Measurements from ENCODE around the gene GPRC5D. TPM values are rescaled to one million over a fixed set of nuclear protein-coding genes. Genes with fewer than 3 reads are reported as not detected.

The GPRC5D gene
- total and polyA plus RNA-seq, 9 donors = 0.21 to 0.81 (median 0.40) TPM; not detected in 2

Other genes starting within 250 kb of the GPRC5D start
- gene CDKN1B, start 234.8 kb downstream of the GPRC5D start, total RNA-seq = 36.6 TPM
- gene CDKN1B, start 234.8 kb downstream of the GPRC5D start, polyA plus RNA-seq (ENCODE audit: insufficient read depth in 1 of 8, insufficient read length in 8 of 8, low replicate concordance in 1 of 8) = 10 to 100 TPM; 40.7 to 53.7 (median 46.2) TPM
- gene APOLD1, start 166.5 kb downstream of the GPRC5D start, total RNA-seq = 8.8 TPM
- 10 to 100 TPM in 2 of 8 donors, 1 to 10 TPM in 6; 6.8 to 11.2 (median 8.4) TPM for gene APOLD1, start 166.5 kb downstream of the GPRC5D start, polyA plus RNA-seq (ENCODE audit: insufficient read depth in 1 of 8, insufficient read length in 8 of 8, low replicate concordance in 1 of 8)
- gene DDX47, start 138.8 kb downstream of the GPRC5D start, total RNA-seq = 55.5 TPM
- 10 to 100 TPM; 43.9 to 55.2 (median 49.9) TPM for gene DDX47, start 138.8 kb downstream of the GPRC5D start, polyA plus RNA-seq (ENCODE audit: insufficient read depth in 1 of 8, insufficient read length in 8 of 8, low replicate concordance in 1 of 8)
- gene GPRC5A, start 60.6 kb downstream of the GPRC5D start, total RNA-seq = 1.1 TPM
- gene GPRC5A, start 60.6 kb downstream of the GPRC5D start, polyA plus RNA-seq (ENCODE audit: insufficient read depth in 1 of 8, insufficient read length in 8 of 8, low replicate concordance in 1 of 8) = 1 to 10 TPM in 7 of 8 donors, under 1 TPM in 1; 0.90 to 5.9 (median 1.9) TPM
- gene HEBP1, start 48.1 kb upstream of the GPRC5D start, total RNA-seq = 13.9 TPM
- 10 to 100 TPM; 39.0 to 63.2 (median 47.7) TPM for gene HEBP1, start 48.1 kb upstream of the GPRC5D start, polyA plus RNA-seq (ENCODE audit: insufficient read depth in 1 of 8, insufficient read length in 8 of 8, low replicate concordance in 1 of 8)
- 5.1 TPM for gene FAM234B, start 92.2 kb upstream of the GPRC5D start, total RNA-seq
- gene FAM234B, start 92.2 kb upstream of the GPRC5D start, polyA plus RNA-seq (ENCODE audit: insufficient read depth in 1 of 8, insufficient read length in 8 of 8, low replicate concordance in 1 of 8) = 1 to 10 TPM; 2.8 to 7.2 (median 4.8) TPM
- 6.3 TPM for gene GSG1, start 151.5 kb upstream of the GPRC5D start, total RNA-seq
- 10 to 100 TPM in 5 of 8 donors, 1 to 10 TPM in 3; 5.5 to 23.3 (median 11.3) TPM for gene GSG1, start 151.5 kb upstream of the GPRC5D start, polyA plus RNA-seq (ENCODE audit: insufficient read depth in 1 of 8, insufficient read length in 8 of 8, low replicate concordance in 1 of 8)
- 70.0 TPM for gene EMP1, start 244.6 kb upstream of the GPRC5D start, total RNA-seq
- gene EMP1, start 244.6 kb upstream of the GPRC5D start, polyA plus RNA-seq (ENCODE audit: insufficient read depth in 1 of 8, insufficient read length in 8 of 8, low replicate concordance in 1 of 8) = 100 to 1,000 TPM; 111 to 221 (median 139) TPM